Uterus (tissue), 4 donors: ENCODE data around the gene DPP8. TPM values are rescaled to one million over a fixed set of nuclear protein-coding genes. Genes with fewer than 3 reads are reported as not detected.
A peak's percentile ranks its signal among the peaks of the same experiment; 100 is the strongest.

Experiments used
- DNase-seq, 2 donors: peaks; one replicate each; pipeline ENCODE4 v3.0.0-alpha.2; 2019 to 2020
- H3K27ac ChIP-seq, 2 donors: fragments of 200-600 bp; sonication (generic); 1 replicate in 1 of 2; 2 replicates in 1 of 2; pipeline ENCODE4 v1.5.1; 2016 to 2018
- H3K27me3 ChIP-seq, 2 donors: fragments of 200-600 bp; sonication (generic); one replicate each; pipeline ENCODE4 v1.5.1; 2018 to 2019; ENCODE audit warnings: control low read depth in 1 of 2
- H3K36me3 ChIP-seq, 2 donors: fragments of 200-600 bp; sonication (generic); one replicate each; pipeline ENCODE4 v1.5.1; 2019; ENCODE audit warnings: control low read depth in 1 of 2
- H3K4me1 ChIP-seq, 2 donors: fragments of 200-600 bp; sonication (generic); one replicate each; pipeline ENCODE4 v1.5.1; 2018 to 2019; ENCODE audit warnings: control low read depth in 1 of 2
- H3K4me3 ChIP-seq, 2 donors: fragments of 200-600 bp; sonication (generic); 1 replicate in 1 of 2; 2 replicates in 1 of 2; pipeline ENCODE4 v1.5.1; 2018 to 2019; ENCODE audit warnings: mild to moderate bottlenecking in 1 of 2
- H3K9me3 ChIP-seq, 2 donors: fragments of 200-600 bp; sonication (generic); one replicate each; pipeline ENCODE4 v1.5.1; 2019; ENCODE audit warnings: control low read depth in 1 of 2
- POLR2A ChIP-seq, 2 donors: fragments of 450-650 bp; IDR thresholded peaks; one replicate each; pipeline ENCODE4 v1.6.1; 2016; ENCODE audit warnings: antibody characterized with exemption in 2 of 2, mild to moderate bottlenecking in 1 of 2, moderate library complexity in 1 of 2
- intact Hi-C: fragments of 100-400 bp; cut with DNase I; formaldehyde crosslinking; loops from one replicate; pipeline ENCODE4 v1.15.1; 2023; ENCODE audit warnings: low total_unique reads
- total RNA-seq, 4 donors: library from RNA; depleted of rRNA in 3 of 4; stranded (reverse); fragments of >200 nt in 3 of 4; gene quantifications; one replicate each; pipeline versions ENCODE4 v1.1.0 to v1.2.4, GENCODE V29; 2014 to 2023
- TF ChIP-seq, protein P1 (sequence below), 4 experiments: fragments of 200-600 bp in 2 of 4; fragments of 450-650 bp in 2 of 4; sonication (generic) in 2 of 4; IDR thresholded peaks; one replicate each; pipeline ENCODE4 v1.5.1; 2016 to 2019; ENCODE audit warnings: antibody characterized with exemption in 4 of 4, mild to moderate bottlenecking in 2 of 4, moderate library complexity in 1 of 4
- donor health status: DM: yes; HTN: yes; CAD: no.

Gene DPP8
- total RNA-seq, 4 donors from 2014 or later: 19.4 to 76.1 (median 36.8) TPM

DNA sequence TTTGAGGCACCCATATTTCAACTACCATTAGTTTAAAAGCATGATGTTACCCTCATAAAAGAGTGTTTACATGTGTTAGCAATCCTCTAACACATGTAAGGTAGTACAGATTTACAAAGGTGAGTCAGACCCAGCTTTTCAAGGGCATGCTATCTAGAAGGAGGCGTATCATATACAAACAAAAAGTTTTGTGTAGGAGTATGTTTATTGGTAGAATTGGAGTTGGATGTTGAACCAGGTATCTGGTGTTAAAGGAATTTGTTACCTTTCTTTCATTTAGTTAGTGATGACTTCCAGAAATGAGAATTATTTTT is 15.2 kb upstream of the DPP8 start:
- Histone ChIP-seq H3K4me3 (no peak overlapping the region), H3K4me1 (no peaks in the 10 kb centered on the region), H3K9me3 (no peaks in the 10 kb centered on the region), H3K27me3 (no peaks in the 10 kb centered on the region), H3K27ac (no peak overlapping the region), H3K36me3 (no peaks in the 10 kb centered on the region)
- TF ChIP-seq, protein P1, sequence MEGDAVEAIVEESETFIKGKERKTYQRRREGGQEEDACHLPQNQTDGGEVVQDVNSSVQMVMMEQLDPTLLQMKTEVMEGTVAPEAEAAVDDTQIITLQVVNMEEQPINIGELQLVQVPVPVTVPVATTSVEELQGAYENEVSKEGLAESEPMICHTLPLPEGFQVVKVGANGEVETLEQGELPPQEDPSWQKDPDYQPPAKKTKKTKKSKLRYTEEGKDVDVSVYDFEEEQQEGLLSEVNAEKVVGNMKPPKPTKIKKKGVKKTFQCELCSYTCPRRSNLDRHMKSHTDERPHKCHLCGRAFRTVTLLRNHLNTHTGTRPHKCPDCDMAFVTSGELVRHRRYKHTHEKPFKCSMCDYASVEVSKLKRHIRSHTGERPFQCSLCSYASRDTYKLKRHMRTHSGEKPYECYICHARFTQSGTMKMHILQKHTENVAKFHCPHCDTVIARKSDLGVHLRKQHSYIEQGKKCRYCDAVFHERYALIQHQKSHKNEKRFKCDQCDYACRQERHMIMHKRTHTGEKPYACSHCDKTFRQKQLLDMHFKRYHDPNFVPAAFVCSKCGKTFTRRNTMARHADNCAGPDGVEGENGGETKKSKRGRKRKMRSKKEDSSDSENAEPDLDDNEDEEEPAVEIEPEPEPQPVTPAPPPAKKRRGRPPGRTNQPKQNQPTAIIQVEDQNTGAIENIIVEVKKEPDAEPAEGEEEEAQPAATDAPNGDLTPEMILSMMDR (IDR thresholded peaks at IDR 0.05): no peak
- TF ChIP-seq POLR2A (IDR thresholded peaks at IDR 0.05): no peak
- DNase-seq: no peak
- intact Hi-C loops: no loop called here

DNA sequence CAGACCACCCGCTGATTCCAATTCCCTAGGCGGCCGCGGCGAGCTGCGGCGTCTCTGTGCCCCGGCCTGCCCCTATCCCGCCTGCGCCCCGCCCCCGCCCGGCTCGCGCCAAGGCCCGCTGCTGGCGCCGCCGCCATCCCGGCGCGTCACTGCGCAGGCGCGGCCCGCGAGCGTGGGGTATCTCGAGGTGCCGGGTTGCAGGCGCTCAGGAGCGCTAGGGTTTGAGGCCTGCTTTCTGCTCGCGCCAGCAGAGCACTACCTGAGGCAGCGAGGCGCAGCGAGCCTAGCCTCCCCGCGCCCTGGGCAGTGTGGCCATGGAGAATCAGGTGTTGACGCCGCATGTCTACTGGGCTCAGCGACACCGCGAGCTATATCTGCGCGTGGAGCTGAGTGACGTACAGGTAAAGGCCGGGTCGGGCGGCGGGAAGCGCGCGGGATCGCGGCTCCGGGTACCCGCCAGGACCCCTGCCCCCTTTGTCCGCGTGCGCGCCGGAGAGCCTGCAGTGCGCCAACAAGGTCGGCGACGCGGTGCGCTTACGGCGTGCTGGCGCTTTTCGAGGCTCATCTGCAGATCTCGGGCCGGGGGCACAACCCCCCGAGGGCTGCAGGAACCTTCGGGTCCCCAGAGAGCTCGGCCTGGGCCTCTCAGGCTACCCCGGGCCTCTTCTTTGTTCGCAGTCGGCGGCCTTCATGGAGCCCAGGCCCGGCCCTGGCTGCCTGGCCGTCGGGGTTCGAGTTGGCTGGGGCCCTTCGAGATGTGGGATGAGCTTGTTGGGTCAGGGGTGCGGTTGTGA is 13.0 kb upstream of the DPP8 start, which contains the start of gene HACD3:
Gene HACD3 (plus strand): TSS at position 146 of the 794 bp plus-strand sequence. CDS start 169 bp downstream, at position 315.
- Histone ChIP-seq H3K36me3 (no peaks in the 10 kb centered on the region), H3K4me3 (peak within 1 kb of the TSS; percentile 69 to 73), H3K9me3 (no peaks in the 10 kb centered on the region), H3K27ac (peak within 1 kb of the TSS; percentile 70), H3K27me3 (no peaks in the 10 kb centered on the region), H3K4me1 (no peaks in the 10 kb centered on the region)
- intact Hi-C loops: no loop called here
- DNase-seq: peak; percentile 81 to 86
- TF ChIP-seq POLR2A (IDR thresholded peaks at IDR 0.05): peak; percentile 31 to 60
- TF ChIP-seq, protein P1 (IDR thresholded peaks at IDR 0.05): peak in 1 of 4 experiments; percentile 21

DNA sequence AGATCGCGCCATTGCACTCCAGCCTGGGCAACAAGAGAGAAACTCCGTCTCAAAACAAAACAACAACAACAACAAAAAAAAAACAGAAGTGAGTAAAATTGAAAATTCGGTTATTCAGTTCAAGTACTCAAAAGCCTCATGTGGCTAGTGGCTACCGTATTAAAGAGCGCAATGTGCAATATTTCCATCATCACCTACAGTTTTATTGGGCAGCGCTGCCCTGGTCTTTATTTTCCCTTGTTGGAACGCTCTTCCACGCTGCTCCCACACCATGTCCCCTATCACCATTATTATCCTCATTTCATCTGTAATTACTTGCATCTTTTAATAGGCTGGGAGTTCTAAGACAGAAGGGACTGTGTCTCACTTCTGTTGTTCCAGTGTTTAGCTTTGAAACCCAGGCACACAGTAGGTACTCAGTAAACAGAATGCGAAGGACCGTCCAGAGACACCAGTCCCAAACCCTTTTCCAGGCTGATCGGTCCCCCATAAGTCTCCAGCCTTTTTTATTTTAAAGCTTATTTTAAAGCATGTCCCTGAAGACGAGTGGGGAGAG is 12.4 kb upstream of the DPP8 start:
- Histone ChIP-seq H3K9me3 (no peaks in the 10 kb centered on the region), H3K36me3 (no peaks in the 10 kb centered on the region), H3K4me1 (no peaks in the 10 kb centered on the region), H3K4me3 (peak overlapping the region; percentile 69 to 73), H3K27me3 (no peaks in the 10 kb centered on the region), H3K27ac (peak overlapping the region; percentile 70)
- intact Hi-C loops: no loop called here
- TF ChIP-seq, protein P1 (IDR thresholded peaks at IDR 0.05): no peak
- no peak for TF ChIP-seq POLR2A (IDR thresholded peaks at IDR 0.05)
- DNase-seq: no peak

DNA sequence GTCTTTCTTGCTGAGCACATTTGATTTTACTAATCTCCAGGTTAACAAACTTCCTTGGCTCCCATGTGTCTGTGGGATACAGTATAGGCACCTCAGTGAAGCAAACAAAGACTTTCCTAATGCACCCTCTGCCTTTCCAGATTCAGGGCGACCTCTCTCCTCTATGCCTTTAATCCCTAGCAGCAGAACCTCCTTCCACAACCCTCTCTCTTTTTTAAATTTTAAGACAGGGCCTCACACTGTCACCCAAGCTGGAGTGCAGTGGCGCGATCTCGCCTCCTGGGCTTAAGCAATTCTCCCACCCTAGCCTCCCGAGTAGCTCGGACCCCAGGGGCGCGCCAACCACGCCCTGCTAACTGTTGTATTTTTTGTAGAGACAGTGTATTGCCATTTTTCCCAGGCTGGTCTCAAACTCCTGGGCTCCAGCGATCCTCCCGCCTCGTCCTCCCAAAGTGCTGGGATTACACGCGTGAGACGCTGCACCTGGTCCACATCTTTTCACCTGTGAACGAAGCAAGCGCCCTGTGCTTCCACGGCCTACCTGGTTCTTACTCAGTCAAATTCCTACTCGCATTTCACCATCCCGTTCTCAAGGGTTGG is 11.1 kb upstream of the DPP8 start:
- Histone ChIP-seq H3K4me3 (no peak overlapping the region), H3K27me3 (no peaks in the 10 kb centered on the region), H3K27ac (no peak overlapping the region), H3K4me1 (no peaks in the 10 kb centered on the region), H3K36me3 (no peaks in the 10 kb centered on the region), H3K9me3 (no peaks in the 10 kb centered on the region)
- intact Hi-C loops: no loop called here
- DNase-seq: no peak
- no peak for TF ChIP-seq POLR2A (IDR thresholded peaks at IDR 0.05)
- TF ChIP-seq, protein P1 (IDR thresholded peaks at IDR 0.05): no peak

DNA sequence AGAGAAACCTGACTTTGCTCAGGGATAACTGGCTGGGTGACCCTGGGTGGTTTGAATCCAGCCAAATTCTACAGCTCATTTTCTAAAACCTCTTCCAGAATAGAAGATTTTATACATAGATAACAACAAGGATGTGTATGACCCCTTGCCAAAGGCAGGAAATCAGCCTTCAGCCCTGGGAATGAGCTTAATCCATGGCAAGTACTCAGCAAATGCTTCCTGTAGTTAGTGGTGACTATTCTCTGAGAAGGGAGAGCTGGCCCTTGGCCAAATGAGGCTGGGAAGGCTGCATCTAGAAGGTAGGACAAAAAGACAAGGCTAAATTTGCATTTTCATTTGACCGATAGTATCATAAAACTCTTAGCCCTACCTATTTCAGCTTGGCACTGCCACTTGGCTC is 8.1 kb upstream of the DPP8 start:
- DNase-seq: peak in 1 of 2 donors; percentile 39
- intact Hi-C loops: no loop called here
- Histone ChIP-seq H3K27me3 (no peaks in the 10 kb centered on the region), H3K4me1 (no peaks in the 10 kb centered on the region), H3K27ac (no peak overlapping the region), H3K9me3 (no peaks in the 10 kb centered on the region), H3K4me3 (no peak overlapping the region), H3K36me3 (no peaks in the 10 kb centered on the region)
- TF ChIP-seq POLR2A (IDR thresholded peaks at IDR 0.05): no peak
- TF ChIP-seq, protein P1 (IDR thresholded peaks at IDR 0.05): no peak
